GM10266 (cell line): ENCODE results near the gene TTLL11.
"Not testable (repeated sequence)": the region's sequence is repeated elsewhere in the genome, so short reads cannot be mapped to it uniquely, and the experiment has no call there.

ENCODE experiments used
- DNase-seq: peaks from one replicate; pipeline ENCODE4 v3.0.0; 2012; ENCODE audit errors: extremely low spot score
- CTCF ChIP-seq: IDR thresholded peaks from 2 replicates; pipeline ENCODE4 v1.5.1; 2012; ENCODE audit warnings: mild to moderate bottlenecking, low read depth; ENCODE audit not compliant: control insufficient read depth, insufficient read depth; ENCODE audit errors: missing control alignments

TTLL11 gene

GRCh38 chr9:122011818-122012498 lies 81.2 kb downstream of the TTLL11 start:
- DNase-seq, result no peak
- no peak for TF ChIP-seq CTCF

GRCh38 chr9:122008559-122008958 lies 84.5 kb downstream of the TTLL11 start:
- TF ChIP-seq CTCF, result no peak
- DNase-seq, result no peak

- DNase-seq, result no peak
- no peak for TF ChIP-seq CTCF
Measured at GRCh38 chr9:122007837-122008236, 85.3 kb downstream of the TTLL11 start.

GRCh38 chr9:122005597-122005996 lies 87.5 kb downstream of the TTLL11 start:
- no peak for DNase-seq
- no peak for TF ChIP-seq CTCF

GRCh38 chr9:122004589-122004988 lies 88.5 kb downstream of the TTLL11 start:
- no peak for TF ChIP-seq CTCF
- DNase-seq, result no peak

GRCh38 chr9:122001491-122002201 lies 91.5 kb downstream of the TTLL11 start:
- TF ChIP-seq CTCF, result no peak
- DNase-seq, result no peak

- DNase-seq, result not testable (repeated sequence)
Measured at GRCh38 chr9:122000526-122000925, 92.6 kb downstream of the TTLL11 start.
